ENCODE results near the gene JUND.

JUND gene

DNA sequence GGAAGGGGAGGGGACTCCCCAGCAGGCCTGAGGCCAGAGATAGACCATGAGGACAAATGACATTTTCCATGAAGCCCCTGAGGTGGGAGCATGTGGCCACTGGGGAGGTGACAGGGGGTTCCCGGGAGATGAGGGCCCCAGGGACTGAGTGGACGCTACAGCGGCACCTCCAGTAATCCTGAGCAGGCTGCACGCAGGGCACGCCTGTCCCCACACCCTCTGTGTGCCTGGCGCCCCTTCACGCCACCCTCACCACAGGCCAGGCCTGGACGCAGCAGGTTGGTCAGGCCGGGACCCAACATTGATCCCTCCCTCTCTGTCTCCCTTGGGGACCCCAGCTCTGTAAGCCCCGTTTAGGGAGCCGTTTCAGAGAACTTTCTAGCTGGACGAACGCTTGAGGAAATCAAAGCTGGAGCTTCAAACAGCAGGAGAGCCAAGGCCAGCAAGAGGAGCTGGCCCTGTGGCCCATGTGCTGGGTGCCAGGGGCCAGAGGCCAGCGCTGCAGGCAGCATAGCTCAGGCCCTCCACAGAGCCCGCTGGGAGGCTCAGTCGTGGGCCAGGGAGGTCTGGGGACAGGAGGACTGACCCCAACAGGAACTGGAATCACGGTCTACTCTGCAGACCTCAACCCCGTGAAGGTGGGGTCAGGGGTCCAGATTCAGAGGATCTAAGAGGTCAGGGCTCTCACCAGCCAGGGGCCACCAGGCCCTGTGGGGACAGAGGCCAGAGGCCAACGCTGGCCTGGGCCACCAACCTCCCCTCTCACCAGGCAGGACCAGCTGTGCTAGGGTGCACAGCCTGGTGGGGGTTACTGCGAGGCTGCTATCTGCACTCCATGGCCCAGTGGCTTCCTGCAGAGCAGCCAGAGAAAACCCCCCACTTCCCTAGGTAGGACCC lies 26.9 kb upstream of the JUND start:
- DNase-seq: no peak

DNA sequence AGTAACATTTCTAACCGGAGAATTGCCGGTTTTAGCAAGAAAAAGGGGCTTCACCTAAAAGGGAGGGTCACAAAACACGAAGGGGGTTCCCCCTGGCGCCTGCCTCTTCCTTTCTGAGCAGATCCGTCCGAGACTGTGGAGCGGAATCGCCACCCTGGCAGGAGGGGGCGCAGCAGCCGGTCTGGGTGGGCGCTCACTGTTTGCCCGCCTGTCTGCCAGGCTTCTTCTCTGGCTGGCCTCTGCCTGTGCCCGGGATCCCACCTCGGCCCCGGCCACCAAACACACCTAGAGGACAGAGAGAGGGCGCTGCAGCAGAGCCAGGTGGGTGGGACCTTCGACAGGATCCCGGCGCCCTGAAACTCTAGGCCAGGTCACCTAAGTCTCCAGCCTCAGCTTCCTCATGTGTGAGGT lies 25.9 kb upstream of the JUND start:
- no peak for DNase-seq

DNA sequence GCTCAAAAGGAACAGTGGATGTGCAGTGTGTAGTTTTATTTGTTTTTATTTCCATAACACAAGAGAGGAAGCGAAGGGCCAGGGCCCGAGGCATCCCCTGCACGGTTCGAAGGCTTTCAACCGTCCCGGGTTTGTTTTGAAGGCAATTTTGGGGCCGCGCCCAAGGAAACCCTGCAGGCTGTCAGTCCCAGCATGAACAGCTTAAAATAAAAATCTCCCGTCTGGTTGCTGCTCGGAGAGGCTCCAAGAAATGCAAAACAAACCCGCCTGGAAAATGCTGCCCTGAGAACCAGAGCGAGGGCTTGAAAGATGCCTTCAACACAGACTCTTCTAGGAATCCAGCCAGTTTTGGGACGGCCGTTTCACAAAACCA lies 25.5 kb upstream of the JUND start:
- peak; percentile 61 for DNase-seq

DNA sequence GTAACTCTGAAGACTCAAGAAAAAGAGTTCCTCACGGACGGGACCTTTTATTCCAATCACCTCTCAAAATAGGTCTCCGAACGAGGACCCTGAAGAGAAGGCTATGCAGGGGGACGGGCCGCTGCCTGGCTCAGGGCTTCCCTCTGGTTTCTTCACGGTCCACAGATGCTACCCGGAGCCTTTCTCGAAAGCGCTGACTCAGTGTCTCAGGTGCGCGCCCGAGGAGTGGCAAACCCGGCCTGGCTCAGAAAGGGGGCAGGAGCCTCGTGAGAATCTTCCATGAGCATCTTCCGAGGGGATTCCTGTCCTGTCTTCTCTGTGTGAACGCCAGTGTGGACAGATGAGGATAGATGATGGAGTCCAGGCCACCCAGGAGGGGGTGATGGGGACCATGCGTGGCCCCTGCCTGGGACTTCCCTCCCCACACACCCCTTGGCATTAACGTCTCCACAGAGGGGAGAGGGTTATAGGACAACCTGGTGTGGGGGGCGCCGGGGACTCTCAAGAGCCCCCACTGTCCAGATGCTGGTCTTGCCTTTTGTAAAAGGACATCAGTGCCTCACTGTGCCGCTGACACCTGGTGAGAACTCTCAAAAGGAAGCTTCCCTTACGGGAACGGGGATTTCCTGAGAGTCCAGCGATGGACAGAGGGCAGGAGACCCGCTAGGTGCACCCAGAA lies 24.9 kb upstream of the JUND start:
- DNase-seq: no peak

DNA sequence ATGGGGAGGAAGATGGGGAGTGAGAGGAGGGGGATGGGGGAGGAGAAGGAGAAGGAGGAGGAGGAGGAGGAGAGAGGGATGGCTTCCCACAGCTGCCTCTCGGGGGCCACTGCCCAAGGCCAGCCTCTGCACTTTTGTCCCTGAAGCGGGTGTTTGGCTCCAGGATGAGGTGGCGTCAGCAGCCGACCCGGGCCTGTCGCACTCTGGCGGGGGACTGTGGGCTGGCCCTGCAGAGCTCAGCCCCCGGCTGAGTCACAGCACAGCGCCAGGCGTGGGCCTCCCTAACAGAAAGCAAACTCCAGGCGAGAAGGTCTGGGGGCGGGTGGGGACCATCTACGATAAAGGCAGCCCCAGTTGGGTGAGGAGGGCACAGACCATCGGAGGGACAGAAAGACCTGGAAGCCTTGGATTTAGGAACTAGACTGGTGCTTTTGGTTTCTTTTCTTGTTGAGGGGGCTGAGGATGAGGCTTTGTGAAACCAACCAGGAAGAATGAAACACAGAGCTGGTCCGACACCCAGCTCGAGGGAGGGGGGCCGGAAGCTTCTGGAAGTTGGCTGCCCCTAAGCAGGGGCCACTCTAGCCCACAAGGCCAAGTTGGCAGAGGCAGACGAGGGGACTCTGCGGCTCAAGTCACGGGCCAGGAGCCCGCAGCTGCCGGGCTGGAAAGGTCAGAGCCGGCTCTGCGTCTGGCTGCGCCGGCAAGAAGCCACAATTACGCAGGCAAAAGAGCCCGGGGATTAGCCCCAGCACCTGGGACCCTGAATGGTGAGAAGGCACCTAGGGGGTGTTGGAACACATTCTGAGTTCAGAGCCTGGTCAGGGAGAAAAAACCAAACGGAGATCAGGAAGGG lies 23.3 kb upstream of the JUND start:
- DNase-seq: peak; percentile 91

DNA sequence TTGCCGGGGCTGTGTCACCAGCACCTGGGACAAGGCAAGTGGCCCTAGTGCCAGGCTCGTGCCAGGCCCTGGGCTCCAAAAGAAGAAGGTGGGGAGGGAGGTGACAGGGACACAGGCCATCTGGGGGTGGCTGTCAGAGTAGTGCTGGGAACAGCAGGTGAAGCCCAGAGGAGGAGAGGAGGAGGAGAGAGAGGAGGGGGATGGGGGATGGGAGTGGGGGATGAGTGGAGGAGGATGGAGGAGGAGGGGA lies 22.7 kb upstream of the JUND start:
- DNase-seq: no peak

DNA sequence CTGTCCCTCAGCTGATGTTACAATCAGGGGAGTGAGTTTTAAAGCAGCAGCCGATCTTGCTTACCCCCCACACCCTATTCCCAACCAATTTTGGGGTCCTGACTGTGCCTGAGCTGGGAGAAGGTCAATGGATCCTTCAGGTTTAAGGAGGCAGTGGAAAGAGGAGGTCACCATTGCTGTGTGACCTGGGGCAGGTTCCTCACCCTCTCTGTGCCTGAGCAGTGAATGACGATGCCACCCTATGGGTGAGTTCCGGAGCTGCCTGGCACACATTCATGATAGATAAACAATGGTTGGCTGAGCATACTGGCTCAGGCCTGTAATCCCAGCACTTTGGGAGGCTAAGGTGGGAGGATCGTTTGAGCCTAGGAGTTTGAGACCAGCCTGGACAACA lies 20.3 kb upstream of the JUND start:
- no peak for DNase-seq

DNA sequence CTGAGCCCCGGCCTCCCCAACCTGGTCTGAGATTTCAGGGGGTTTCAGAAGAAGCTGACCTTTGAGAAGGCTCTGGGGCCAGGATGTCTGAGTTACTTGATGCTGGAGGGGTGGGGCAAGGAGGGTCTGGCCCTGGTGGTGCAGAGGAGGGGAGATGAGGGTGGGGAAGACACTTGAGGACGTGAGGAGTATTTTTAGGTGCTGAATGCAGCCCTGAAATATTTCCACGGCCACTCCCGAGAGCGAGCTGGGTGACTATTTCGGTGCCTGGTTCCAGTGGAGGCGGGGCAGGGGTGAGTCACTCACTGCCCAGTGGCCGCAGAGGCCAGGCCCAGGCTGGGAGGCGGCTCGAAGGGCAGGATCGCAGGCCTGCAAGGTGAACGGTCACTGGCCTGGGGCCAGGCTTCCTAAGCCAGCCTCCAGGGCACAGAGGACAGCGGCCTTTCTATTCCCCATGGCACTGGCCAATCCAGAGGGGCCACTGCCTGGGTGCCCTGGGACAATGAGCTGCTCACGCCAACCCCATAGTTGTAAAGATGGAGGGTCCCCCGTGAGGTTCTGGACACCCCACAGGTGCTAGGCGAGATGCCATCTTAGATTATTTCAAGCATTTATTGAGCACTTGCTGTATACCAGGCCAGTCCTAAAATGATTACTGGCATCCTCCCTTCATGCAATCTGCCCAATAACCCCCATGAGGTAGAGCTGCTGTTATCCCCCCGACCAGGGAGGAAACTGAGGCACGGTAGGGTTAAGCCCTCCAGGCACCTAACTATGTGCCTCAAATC lies 19.7 kb upstream of the JUND start:
- peak; percentile 76 for DNase-seq

DNA sequence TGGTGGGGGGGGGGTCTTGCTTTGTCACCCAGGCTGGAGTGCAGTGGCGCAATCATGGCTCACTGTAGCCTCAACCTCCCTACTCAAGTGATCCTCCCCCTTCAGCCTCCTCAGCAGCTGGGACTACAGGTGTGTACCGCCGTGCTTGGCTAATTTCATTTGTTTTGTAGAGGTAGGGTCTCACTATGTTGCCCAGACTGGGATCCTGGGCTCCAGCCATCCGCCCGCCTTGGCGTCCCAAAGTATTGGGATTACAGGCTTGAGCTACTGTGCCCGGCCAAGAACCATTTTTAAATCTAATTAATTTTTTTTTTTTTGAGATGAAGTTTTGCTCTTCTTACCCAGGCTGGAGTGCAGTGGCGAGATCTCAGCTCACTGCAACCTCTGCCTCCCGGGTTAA lies 18.2 kb upstream of the JUND start:
- DNase-seq: no peak

DNA sequence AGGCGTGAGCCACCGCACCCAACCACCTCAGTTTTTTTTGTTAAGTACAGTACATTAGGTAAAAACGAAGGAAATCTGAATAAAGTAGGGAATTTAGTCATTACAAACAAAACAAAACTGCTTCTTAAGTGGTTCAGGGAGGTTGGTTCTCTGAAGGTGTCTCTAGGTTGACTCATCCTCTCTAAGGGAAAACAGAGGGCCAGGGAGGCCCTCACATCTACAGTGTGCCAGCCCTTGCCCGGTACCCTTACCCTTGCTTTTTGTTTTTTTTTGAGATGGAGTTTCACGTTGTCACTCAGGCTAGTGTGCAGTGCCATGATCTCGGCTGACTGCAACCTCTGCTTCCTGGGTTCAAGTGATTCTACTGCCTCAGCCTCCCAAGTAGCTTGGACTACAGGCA lies 17.2 kb upstream of the JUND start:
- DNase-seq: peak; percentile 13

DNA sequence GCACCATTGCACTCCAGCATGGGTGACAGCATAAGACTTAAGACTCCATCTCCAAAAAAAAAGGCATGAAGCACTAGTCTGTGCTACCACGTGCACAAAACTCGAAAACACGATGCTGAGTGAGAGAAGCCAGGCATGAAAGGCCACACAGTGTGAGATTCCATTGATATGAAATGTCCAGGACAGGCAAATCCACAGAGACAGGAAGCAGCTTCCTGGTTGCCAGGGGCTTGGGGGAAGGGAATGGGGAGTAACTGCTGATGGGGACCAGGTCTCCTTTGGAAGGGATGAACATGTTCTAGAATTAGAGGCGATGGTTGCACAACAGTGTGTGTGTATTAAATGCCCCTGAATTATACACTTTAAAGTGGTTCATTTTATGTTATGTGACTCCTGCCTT lies 15.9 kb upstream of the JUND start:
- DNase-seq: peak; percentile 15

DNA sequence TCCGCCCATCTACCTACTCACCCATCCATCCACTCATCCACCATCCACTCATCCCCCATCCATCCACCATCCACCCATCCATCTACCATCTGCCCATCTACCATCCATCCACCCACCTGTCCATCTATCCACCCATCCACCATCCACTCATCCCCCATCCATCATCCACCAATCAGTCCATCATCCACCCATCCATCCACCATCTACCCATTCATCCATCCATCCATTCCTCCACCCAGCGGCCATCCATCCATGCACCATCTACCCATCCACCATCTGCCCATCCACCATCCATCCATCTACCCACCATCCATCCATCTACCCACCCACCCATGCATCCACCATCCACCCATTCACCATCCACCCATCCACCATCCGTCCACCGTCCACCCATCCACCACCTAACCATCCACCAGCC lies 13.6 kb upstream of the JUND start:
- DNase-seq: no peak

DNA sequence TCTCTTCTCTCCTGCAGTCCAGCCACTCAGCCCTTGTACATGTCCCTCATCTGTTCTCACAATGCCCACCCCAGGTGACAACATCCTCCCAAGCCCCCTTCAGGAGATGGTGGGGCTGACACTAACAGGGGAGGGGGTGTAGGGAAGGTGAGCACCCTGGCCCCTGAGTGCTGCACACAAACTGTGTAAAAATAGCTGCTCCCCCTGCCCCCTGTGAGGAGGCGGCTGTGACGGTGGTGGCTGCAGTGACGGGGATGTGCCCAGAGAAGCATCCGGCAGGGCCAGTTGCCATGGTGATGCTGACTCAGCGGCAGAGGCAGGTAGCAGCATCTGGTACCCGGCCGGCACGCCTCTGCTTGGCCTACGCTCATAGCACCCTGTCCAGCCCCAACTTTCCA lies 13.0 kb upstream of the JUND start:
- peak; percentile 44 for DNase-seq

DNA sequence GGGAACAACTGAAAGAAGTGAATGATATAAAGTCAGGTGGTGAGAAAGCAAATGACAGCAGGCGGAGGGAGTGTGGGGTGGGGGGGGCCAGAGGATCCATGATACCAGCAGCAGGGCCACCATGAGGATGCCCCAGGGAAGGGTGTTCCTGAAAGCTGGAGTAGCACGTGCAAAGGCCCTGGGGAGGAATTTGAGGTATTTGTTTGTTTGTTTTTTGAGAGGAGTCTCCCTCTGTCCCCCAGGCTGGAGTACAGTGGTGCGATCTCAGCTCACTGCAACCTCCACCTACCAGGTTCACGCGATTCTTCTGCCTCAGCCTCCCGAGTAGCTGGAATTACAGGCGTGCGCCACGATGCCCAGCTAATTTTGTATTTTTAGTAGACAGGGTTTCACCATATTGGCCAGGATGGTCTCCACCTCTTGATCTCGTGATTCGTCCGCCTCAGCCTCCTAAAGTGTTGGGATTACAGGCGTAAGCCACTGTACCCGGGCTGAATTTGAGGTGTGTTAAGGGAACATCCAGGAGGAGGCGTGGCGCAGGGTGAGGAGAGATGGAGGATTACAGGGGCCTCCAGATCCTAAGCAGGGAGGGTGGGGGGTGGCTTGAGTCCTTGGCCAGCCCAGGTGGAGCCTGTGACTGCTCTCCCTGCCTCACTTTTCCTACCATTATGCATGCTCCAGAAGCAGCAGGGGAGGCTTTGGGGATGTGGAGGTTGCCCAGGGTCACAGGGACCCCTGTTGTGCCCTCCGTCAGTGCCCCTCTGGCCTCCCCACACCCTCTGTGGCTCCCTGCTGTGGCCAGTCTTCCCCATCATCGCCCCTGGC lies 12.4 kb upstream of the JUND start:
- DNase-seq: peak; percentile 27

DNA sequence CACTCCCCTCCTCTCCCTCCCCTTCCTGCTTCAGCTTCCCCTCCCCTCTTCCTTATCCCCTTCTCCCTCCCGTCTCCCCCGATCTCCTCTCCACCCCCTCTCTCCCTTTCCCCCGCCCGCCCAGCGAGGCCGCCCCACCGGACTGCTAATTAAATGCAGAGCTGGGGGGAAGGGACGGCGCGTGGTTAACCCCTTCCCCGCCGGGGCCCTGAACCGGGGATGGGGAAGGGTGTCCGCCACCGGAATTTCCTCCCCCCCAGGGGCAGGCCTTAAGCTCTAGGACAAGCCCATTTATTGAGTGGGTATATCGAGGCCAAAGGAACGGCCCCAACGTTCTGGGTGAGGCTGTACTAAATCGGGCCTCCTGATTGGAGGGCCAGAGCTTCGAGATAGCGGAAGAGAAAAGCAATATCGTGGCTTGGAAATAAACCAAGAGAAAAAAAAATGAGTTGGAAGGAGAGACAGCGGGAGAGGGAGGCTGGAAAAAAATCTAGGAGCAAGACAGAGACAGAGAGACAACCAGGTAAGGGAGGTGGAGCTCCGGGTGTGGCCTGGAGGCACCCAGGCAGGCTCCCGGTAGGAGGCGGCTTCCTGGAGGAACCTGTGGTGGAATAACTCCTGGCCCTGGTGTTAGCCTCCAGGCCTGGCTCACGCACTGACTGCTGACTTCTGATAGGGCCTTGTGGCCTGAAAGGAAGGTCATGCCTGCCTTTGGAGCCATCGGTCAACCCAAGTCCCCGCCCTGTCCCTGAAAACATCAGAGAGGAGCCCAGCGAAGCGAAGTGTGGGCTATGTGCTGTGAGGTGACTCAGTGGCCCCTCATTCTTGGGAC lies 11.6 kb upstream of the JUND start:
- DNase-seq: peak; percentile 92

DNA sequence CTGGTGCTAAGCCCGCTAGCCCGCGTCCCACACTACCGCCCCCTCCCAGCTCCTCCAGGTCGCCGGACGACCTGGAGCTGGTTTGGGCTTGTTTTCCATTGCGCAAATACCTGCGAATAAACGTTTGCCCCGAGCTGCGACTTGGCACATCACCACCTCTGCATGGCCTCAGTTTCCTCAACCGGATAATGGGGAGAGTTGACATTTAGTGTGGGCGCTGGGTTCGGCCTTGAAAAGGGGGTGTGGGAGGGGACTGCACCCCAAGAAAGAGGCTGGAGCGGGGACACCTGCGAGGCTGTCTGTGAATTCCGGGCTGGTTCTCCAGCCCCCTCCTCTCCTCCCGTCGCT lies 11.0 kb upstream of the JUND start:
- DNase-seq: no peak

DNA sequence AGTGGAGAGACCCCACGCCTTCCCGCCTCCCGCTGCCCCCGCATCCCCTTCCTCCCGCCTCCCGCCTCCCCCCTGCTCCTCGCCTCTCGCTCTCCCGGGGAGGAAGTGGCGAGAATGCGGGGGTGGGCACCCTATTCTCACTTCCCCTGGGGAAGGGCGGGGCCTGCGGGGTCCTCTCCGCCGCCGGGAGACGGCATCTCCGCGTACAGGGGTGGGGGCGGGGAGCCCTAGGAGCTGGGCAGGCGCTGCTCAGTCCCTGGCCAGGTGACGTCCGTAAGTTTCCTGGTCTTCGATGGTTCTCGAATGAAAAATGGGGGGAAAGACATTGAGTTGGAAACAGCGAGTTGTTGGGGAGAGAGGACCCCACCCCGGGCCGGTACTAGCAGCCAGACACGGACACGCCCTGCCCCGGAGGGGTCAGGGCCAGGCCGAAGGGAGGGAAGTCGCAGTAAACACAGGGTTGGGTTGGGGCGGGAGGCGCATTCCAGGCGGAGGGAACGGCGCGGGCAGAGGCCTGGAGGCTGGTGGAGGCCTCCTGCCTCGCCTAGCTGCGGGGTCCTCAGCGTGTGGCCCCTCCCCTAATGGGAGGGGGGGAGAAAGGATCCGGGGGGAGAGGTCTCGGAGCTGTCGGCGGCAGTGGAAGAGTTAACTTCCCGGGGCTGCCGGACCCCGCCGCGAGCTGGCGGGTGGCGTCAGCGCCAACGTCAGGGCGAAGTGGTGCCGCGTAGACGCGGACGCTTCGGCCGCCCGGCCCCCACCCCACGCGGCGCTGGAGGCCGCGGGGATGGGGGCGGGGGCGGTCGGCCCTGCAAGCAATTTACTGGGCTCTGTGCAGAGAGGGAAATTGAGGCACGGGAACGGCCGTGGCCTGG lies 10.4 kb upstream of the JUND start:
- DNase-seq: peak; percentile 91

DNA sequence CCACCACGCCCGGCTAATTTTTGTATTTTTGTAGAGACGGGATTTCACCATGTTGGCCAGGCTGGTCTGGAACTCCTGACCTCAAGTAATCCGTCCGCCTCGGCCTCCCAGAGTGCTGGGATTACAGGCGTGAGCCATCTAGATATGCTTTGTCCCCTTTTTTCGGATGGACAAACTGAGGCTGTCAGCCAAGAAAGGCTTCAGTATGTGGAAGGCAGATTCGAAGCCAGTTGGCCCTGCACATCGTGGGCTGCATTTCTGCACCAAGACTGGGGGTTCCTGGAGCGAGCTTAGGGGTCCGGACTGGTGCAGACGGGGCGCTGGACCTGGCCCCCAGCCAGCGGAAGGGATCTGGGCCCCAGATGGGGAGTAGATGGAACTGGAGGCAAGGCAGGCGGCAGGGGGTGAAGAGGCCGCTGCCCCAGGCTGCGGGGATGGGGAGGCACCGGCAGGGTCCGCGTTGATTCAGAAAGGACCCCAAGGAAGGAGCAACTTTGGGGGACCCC lies 9.7 kb upstream of the JUND start:
- no peak for DNase-seq

DNA sequence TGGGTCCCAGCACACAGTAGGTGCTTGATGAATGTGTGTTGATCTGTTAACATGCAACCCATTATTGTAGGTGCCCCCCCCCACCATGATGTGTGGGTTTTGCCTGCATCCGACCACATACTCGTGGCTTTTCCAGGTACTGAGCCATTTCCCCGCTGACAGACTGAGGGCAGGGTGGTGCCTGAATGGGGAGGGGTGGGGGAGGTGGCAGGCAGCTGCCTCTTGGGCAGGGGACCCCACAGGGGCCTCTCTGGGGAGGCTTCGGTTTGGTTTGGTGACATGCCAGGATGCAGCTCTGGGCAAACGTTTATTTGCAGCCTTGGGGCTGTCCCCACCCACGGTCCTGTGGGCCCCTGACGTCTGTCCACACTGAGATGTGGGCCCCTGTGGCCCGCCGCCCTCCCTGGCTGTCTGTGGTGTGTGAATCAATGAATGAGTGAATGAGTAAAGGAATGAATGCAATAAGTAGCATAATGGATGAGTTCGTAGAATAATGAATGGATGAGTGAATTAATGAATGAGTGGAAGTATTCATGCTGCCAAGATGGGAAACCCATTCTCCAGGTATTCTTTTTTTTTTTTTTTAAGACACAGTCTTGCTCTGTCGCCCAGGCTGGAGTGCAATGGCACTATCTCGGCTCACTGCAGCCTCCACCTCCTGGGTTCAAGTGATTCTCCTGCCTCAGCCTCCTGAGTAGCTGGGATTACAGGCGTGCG lies 9.0 kb upstream of the JUND start:
- peak; percentile 74 for DNase-seq
